Activated T-cell treated with anti-CD3 and anti-CD28 coated beads, Interleukin-2, amount 50 U/mL, for 48 hours (primary cell): ENCODE data around the gene CHPF.

ENCODE experiments used
- DNase-seq, 2 experiments: peaks; one replicate each; pipeline ENCODE4 v3.0.0-alpha.2; 2020

The CHPF gene, protein sequence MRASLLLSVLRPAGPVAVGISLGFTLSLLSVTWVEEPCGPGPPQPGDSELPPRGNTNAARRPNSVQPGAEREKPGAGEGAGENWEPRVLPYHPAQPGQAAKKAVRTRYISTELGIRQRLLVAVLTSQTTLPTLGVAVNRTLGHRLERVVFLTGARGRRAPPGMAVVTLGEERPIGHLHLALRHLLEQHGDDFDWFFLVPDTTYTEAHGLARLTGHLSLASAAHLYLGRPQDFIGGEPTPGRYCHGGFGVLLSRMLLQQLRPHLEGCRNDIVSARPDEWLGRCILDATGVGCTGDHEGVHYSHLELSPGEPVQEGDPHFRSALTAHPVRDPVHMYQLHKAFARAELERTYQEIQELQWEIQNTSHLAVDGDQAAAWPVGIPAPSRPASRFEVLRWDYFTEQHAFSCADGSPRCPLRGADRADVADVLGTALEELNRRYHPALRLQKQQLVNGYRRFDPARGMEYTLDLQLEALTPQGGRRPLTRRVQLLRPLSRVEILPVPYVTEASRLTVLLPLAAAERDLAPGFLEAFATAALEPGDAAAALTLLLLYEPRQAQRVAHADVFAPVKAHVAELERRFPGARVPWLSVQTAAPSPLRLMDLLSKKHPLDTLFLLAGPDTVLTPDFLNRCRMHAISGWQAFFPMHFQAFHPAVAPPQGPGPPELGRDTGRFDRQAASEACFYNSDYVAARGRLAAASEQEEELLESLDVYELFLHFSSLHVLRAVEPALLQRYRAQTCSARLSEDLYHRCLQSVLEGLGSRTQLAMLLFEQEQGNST

GRCh38 chr2:219543596-219544358, at the start of gene CHPF, which contains the start of gene TMEM198:
TSS of gene CHPF (minus strand) at chr2:219543809. CDS start at chr2:219543538, 271 bp downstream.
TSS of gene TMEM198 (plus strand) at chr2:219544028. CDS start at chr2:219544728, 700 bp downstream.
- DNase-seq = peak; percentile 95 to 96

DNA sequence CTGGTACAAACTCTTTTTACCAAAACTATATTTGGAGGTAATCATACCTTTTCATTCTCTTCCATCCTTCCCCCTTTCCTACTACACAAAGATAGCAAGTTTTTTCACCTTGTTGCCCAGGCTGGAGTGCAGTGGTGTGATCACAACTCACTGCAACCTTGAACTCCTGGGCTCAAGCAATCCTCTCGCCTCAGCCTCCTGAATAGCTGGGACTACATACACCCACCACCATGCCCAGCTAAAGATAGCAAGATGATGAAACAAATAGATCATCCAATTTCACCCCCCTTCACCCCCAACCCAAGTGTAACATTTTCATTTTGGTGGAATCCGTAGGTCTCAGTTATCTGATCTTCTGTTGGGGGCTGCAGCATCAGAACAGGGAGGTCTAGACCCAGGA, 49.5 kb upstream of the CHPF start:
- no peak for DNase-seq

DNA sequence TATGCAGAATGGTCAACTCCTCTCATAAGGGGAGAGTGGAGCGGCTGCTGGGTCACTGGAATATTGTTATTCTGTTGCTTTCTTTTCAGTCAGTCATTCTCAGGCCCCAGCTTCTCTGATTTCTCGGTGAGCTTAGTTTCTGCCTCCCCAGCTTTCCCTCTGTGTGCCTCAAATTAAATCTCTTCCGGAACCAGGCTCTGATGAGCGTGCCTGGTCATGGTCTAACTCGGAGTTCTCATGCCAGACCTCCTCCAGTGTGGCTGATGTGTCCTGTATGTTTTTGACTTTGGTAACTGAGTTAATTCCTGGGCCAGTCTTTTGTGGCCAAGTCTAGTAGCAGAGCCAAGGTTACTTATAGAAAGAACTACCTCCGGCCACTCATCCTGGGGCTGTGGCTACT, 49.1 kb upstream of the CHPF start:
- no peak for DNase-seq

GRCh38 chr2:219591091-219591490, 47.5 kb upstream of the CHPF start:
- no peak for DNase-seq

DNA sequence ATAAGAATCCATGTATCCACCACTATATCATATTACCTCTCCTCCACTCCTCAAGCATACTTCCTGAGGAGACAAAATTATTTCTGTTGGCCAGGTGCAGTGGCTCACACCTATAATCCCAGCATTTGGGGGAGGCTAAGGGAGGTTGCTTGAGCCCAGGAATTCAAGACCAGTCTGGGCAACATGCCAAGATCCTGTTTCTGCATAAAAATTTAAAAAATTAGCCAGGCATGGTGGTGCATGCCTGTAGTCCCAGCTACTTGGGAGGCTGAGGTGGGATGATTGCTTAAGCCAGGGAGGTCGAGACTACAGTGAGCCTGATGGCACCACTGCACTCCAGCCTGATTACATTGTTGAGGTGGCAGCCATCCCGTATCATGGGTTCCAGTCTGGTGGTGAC, 37.7 kb upstream of the CHPF start:
- no peak for DNase-seq

- DNase-seq = no peak
Observed at GRCh38 chr2:219578811-219579613, 35.4 kb upstream of the CHPF start.

DNA sequence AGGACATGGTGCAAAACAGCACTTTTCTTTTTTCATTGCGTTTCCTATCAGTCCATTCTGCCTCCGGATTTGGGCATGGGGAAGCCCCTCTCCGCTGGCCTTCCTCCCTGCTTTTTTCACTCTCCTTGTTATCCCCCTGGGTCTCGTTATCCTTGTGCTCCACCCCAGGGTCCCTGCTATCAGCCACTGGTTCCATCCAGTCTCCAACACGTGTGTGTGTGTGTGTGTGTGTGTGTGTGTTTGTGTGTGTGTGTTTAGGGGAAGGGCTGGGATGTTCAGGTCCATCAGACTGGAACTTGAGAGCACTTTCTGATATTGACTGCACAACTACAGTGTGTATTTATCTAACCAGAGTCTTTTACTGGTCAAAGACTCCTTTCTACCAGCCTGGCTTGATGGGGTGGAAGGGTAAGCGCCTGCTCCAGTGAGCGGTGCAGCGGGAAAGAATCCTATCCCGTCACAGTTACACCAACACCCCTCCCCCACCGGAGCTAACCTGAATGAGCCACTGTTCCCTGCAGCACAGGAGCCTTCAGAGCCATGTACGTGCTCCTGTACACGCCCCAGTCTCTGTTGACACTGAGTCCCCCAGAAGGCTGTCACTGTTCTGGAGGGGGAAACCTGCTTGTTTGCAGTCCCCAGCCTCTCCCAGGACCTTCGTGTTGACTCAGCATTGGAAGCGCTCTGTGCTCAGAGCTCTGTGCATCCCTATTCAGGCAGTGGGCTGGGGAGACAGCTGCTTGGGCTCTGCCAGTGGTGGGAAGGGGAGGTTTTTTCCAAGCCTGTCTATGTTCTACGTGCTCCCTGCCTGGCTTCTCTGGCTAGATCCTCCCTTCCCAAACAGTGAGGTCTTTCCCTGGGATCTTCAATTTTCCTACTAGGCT, 33.1 kb upstream of the CHPF start:
- DNase-seq = no peak

DNA sequence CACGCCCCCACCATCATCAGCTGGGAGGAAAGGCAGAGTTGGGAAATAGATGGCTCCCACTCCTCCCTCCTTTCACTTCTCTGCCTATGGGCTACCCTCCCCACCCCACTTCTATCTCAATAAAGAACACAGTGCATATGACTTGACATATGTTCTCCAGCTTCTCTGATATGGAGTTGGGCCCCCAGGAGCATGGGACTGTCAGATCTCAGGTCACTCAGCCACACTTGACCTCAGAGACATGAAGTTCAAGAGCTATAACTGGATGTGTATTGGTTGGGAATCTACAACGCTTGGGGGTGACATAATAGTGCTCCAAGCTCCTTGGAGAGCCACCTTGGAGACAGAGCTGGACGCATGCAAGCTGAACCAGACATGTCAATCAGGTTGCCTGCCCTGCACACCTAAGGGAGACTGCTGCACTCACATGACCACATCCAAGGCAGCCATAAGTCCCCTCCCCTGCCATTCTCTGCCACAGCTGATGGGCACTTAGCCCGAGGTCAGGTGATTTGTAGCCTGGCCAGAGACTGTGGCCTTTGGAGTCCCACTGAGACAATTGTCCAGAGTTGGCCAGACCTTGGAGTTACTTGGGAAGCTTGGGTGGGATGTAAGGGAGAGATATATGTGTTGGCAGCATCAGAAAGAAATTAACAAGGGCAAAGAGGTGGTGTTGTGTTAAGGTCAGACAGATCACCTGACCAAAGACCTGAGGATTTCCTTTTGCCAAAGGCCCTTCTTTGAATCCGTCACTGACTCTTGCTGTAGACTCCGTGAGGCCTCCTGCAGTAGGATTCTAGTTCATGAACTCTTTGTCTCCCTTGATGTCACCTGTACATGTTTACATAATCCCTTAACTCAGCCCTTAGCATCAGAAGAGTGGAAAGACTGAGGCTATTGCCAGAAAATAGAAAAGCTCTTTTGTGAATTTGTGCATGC, 32.2 kb upstream of the CHPF start:
- no peak for DNase-seq

DNA sequence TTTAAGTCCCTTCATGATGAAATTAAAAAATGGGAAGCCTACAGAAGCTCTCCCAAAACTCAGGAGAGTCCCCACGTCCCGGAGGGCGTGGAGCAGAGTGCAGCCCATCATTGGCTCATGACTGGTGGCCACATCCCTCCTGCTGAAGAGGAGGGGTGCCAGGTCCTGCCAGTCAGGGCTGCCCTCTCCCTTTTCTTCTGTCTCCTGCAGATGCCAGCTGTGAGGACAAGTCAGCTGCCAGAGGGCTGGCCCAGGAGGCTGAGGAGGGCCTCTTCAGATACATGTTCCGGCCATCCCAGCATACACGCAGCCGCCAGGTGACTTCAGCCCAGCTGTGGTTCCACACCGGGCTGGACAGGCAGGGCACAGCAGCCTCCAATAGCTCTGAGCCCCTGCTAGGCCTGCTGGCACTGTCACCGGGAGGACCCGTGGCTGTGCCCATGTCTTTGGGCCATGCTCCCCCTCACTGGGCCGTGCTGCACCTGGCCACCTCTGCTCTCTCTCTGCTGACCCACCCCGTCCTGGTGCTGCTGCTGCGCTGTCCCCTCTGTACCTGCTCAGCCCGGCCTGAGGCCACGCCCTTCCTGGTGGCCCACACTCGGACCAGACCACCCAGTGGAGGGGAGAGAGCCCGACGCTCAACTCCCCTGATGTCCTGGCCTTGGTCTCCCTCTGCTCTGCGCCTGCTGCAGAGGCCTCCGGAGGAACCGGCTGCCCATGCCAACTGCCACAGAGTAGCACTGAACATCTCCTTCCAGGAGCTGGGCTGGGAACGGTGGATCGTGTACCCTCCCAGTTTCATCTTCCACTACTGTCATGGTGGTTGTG, 31.1 kb upstream of the CHPF start:
- no peak for DNase-seq

DNA sequence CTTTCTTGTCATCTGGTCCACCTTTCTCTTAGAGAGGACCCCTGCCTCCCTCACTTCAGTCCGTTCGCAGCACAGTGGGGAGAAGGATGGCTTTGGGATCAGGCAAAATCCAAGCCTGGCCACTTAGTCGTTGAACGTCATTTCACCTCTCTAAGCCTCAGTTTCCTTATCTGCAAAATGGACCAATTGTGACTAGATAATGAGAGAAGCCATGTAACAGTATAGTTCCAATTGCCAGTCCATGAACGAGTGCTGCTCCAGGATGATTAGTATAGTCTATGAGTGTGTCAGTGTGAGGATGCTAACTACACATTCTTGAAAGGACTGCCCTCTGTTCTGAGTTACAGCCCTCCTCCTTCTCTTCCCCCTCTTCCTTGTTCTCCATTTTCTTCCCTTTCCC, 29.6 kb upstream of the CHPF start:
- no peak for DNase-seq

GRCh38 chr2:219572237-219573001, 28.8 kb upstream of the CHPF start, which contains the start of gene INHA:
TSS of gene INHA (plus strand) at chr2:219572310. CDS start at chr2:219572375, 65 bp downstream.
- DNase-seq = no peak

DNA sequence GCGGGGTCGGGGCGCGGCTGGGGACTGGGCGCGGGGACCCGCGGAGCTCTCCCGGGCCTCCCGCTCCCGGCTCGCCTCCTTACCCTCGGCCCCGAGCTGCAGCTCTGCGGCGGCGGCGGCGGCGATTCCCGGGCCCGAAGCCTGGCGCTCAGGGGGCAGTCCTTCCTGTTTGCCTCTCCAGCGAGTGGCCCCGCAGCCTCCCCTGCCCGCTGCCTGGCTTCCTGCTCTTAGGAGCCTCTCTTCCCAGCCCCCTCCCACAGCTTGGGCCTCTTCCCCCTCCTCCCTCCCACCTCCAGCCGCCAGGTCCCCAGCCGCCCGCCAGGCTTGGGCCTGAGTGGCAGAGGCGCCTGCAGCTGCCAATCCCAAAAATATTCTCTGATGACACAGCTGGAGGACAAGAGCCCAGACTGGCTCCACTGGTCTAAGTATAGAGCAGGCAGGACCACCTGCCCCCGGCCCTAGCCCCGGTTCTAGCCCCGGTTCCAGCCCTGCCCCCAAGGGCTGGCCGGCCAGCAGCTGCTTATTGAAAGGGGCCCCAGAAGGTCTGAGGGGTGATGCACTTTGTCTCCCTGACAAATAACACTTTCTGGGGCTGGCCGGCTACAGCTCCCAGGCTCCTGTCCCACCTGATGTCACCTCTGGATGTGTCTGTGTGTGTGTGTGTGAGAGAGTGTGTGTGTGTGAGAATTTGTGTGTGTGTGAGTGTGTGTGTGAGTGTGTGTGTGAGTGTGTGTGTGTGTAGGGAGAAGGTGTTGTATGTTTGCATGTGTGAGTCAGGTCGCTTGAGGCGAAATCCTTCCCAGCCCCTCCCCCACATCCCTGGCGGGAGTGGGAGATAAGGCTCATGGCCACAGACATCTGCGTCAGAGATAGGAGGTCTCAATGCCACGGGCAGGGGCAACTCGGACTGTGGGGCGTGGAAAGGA, 28.0 kb upstream of the CHPF start, which contains the start of gene OBSL1:
Gene OBSL1 (minus strand): TSS at position 229 of the 926 bp plus-strand sequence. CDS start 307 bp downstream, outside the sequence.
- DNase-seq = peak; percentile 25 to 31

DNA sequence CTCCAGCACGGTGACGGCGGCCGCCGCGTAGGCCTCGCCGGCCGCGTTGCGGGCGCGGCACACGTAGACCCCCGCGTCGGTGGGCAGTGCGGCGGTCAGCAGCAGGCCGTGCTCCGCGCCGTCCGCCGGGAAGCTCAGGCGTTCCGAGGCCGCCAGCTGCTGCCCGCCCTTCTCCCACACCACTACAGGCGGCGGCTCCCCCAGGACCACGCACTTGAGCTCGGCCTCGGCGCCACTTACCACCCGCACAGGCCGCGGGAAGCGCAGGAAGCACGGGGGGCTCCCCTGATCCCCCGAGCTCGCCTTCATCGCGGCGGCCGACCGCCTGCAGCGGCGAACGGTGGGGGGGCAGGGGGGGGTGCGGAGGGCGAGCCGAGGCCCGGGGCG, 27.3 kb upstream of the CHPF start:
- no peak for DNase-seq

- DNase-seq = peak; percentile 27 to 39
Observed at GRCh38 chr2:219570194-219570923, 26.8 kb upstream of the CHPF start.

- no peak for DNase-seq
Observed at GRCh38 chr2:219569635-219570034, 26.0 kb upstream of the CHPF start.

GRCh38 chr2:219569041-219569440, 25.4 kb upstream of the CHPF start:
- no peak for DNase-seq
